Sigmoid colon (tissue), 3 donors: ENCODE measurements around the gene LILRB4.

ENCODE experiments used
- POLR2A ChIP-seq, 2 donors: fragments of 450-650 bp; IDR thresholded peaks; one replicate each; pipeline ENCODE4 v1.6.1; 2016; ENCODE audit warnings: antibody characterized with exemption in 2 of 2, mild to moderate bottlenecking in 2 of 2, moderate library complexity in 2 of 2
- TF ChIP-seq, protein P1 (sequence below), 4 experiments: fragments of 450-650 bp in 3 of 4; fragments of 200-600 bp in 1 of 4; IDR thresholded peaks; one replicate each; pipeline ENCODE4 v1.5.1; 2016 to 2019; ENCODE audit warnings: antibody characterized with exemption in 4 of 4, mild to moderate bottlenecking in 3 of 4, moderate library complexity in 2 of 4

DNA sequence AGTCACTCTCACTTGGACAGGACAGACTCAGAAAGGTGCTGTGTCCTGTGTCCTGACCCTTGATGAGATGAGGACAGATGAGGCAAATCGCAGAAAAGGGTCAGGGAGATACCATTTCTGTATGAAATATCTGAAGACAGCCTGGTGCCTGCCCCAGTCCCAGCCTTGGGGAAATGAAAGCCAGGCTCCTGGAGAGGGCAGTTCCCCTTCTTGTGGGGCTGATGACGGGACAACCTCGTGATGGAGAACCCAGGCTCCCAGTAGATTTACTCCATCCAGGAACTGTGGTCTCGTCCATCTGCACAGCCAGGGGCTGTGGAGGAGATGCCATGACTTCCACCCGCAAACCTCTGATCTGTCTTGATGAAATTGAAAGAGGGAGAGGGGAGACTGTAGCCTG, 18.7 kb upstream of the LILRB4 start:
- TF ChIP-seq, protein P1, sequence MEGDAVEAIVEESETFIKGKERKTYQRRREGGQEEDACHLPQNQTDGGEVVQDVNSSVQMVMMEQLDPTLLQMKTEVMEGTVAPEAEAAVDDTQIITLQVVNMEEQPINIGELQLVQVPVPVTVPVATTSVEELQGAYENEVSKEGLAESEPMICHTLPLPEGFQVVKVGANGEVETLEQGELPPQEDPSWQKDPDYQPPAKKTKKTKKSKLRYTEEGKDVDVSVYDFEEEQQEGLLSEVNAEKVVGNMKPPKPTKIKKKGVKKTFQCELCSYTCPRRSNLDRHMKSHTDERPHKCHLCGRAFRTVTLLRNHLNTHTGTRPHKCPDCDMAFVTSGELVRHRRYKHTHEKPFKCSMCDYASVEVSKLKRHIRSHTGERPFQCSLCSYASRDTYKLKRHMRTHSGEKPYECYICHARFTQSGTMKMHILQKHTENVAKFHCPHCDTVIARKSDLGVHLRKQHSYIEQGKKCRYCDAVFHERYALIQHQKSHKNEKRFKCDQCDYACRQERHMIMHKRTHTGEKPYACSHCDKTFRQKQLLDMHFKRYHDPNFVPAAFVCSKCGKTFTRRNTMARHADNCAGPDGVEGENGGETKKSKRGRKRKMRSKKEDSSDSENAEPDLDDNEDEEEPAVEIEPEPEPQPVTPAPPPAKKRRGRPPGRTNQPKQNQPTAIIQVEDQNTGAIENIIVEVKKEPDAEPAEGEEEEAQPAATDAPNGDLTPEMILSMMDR (IDR thresholded peaks at IDR 0.05), result no peak
- TF ChIP-seq POLR2A (IDR thresholded peaks at IDR 0.05), result no peak
